ENCODE data around the gene SLC22A1. TPM values are rescaled to one million over a fixed set of nuclear protein-coding genes. Genes with fewer than 3 reads are reported as not detected.
"Not testable (repeated sequence)": the region's sequence is repeated elsewhere in the genome, so short reads cannot be mapped to it uniquely, and the experiment has no call there.

The SLC22A1 gene
- total RNA-seq, 2 donors from 2014 or later = 0.21 to 0.45 TPM

DNA sequence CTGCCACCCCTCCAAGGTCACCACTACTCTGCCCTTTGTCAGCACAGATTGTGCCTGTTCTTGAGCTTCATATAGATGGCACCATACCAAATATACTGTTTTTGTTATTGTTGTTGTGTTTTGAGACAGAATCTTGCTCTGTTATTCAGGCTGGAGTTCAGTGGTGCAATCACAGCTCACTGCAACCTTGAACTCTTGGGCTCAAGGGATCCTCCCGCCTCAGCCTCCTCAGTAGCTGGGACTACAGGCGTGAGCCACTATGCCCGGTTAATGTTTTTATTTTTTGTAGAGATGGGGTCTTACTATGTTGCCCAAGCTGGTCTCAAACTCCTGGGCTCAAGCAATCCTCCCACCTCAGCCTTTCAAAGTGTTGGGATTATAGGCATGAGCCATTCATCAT is 18.9 kb downstream of the SLC22A1 start:
- H3K4me1 Mint-ChIP-seq; DNase-seq; H3K27ac Mint-ChIP-seq; H3K4me3 Mint-ChIP-seq; H3K9me3 ChIP-seq (ENCODE audit: control insufficient read depth, low read length, poor library complexity, severe bottlenecking); ATAC-seq; H3K36me3 Mint-ChIP-seq (ENCODE audit: low read depth): not testable (repeated sequence)
- peaks cover 10% of the 10 kb centered on the region for H3K27me3 Mint-ChIP-seq

DNA sequence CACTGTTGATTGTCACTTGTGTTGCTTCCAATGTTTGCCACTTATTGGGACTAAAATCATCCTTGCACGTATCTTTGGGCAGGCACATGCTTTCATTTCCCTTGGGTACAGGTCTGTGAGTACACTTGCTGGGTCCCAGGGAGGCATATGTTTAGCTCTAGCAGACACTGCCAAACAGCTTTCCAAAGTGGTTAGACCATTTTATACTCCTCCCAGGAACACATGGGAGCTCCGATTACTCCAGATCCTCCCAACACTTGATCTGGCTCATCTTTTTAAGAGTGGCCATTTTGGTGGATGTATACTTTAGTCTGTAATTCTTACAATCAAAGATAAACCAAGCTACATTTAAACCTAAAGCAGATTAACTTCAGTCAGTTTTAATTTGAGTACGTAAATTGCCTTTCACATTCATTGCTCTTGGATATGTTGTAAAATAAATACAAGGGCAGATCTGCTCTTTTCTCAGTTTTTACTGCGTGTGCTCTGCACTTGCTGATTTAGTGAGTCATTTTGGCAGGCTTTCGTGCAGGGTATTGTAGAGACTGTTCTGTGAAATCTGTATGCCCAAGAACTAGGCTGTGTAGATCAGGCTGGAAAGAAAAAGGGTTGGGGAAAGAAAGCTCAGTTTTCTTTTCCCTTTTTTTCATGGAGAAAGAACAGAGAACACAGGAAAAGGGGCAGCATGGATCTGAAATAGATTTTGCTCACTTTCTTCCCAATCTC is 19.5 kb downstream of the SLC22A1 start:
- H3K4me3 Mint-ChIP-seq = no peak overlapping the region
- peaks cover 7% of the 10 kb centered on the region for H3K4me1 Mint-ChIP-seq
- no peak for DNase-seq
- H3K27ac Mint-ChIP-seq = no peak overlapping the region
- H3K27me3 Mint-ChIP-seq = peaks cover 10% of the 10 kb centered on the region
- no peaks in the 10 kb centered on the region for H3K9me3 ChIP-seq (ENCODE audit: control insufficient read depth, low read length, poor library complexity, severe bottlenecking)
- peaks cover 3% of the 10 kb centered on the region for H3K36me3 Mint-ChIP-seq (ENCODE audit: low read depth)
- no peak for ATAC-seq

DNA sequence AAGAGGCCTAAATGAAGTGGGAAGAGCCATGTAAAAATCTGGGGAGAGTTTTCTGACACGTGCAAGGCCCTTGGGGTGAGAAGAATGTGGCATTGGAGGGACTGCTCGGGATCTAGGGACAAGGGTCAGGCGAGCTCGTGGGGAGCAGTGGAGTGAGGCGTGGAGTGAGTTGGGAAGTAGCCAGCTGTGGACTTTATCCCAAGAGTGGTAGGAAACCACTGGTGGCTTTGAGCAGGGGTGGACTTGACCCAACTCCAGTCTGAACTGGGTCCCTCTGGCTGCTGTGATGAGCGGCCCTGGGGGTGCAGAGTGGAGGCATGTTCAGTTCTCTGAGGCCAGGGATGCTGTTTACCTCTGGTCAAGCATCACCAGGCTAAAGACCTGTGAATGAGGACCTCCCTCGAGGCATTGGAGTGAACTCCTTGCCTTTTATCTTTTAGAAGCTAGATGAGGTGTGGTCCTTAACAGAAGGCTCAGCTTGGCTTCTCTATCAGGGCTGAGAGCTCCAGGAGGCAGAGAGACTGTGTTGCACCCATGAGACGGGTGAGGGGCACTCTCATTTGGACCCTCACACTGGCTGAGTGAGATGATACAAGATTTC is 20.6 kb downstream of the SLC22A1 start:
- H3K4me3 Mint-ChIP-seq = no peak overlapping the region
- no peak for ATAC-seq
- peaks cover 16% of the 10 kb centered on the region for H3K27me3 Mint-ChIP-seq
- peak overlapping the region; percentile 37 for H3K27ac Mint-ChIP-seq
- H3K4me1 Mint-ChIP-seq = peaks cover 9% of the 10 kb centered on the region
- no peak for DNase-seq
- H3K36me3 Mint-ChIP-seq (ENCODE audit: low read depth) = peaks cover 3% of the 10 kb centered on the region
- no peaks in the 10 kb centered on the region for H3K9me3 ChIP-seq (ENCODE audit: control insufficient read depth, low read length, poor library complexity, severe bottlenecking)

DNA sequence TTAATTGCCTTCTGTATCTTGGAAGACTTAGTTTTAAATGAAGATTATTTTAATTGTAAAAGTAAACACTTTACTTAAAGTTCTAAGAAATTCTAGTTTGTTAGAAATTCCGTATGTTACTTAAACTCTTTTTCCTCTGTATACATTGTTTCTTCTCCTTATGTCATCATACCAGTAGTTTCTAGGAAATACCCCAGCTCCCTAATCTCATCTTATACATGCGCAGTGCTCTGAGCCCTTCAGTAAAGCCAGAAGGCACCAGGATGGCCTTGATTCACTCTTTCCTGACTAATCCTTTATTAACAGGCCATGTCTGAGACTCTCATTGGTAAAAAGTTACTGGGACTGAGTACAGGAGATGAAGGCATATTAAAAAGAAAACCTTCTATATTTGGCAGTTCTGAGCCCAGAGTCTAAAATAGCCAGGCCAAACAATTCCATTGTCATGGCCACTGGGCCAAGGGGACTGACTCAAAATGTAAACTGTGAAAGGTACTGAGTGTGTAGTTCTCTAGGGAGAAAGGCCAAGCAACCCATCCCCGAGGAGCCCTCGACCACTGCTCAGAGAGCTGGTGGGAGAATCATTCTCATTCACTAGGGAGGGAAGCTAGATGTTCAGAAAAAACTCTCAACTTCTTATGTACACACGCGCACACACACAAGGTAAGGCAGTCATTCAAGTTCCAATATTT is 25.0 kb downstream of the SLC22A1 start:
- Mint-ChIP-seq H3K27me3 (peaks cover 23% of the 10 kb centered on the region), H3K36me3 (ENCODE audit: low read depth) (peaks cover 10% of the 10 kb centered on the region), H3K4me3 (no peak overlapping the region), H3K27ac (no peak overlapping the region), H3K4me1 (peaks cover 2% of the 10 kb centered on the region)
- H3K9me3 ChIP-seq (ENCODE audit: control insufficient read depth, low read length, poor library complexity, severe bottlenecking) = no peaks in the 10 kb centered on the region
- no peak for ATAC-seq
- DNase-seq = no peak

DNA sequence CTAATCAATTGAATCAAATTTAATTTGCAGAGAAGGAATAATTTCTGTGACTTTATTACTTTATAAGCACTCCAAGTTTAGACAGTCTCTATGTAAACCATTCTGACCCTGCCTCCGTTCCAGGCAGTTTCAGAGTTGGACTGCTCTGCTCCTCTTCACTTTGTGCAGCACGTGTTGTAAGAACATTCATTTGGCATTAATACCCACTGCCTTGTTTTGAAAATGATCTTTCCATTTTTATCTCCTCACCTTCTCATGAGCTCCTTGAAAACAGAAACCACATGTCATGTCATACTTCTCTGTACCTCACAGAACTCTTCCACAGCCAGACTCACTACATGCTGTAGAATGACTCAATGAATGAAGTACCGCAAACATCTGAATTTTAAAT is 25.5 kb downstream of the SLC22A1 start:
- no peaks in the 10 kb centered on the region for H3K9me3 ChIP-seq (ENCODE audit: control insufficient read depth, low read length, poor library complexity, severe bottlenecking)
- peaks cover 21% of the 10 kb centered on the region for H3K27me3 Mint-ChIP-seq
- H3K27ac Mint-ChIP-seq = no peak overlapping the region
- DNase-seq = no peak
- H3K36me3 Mint-ChIP-seq (ENCODE audit: low read depth) = peaks cover 7% of the 10 kb centered on the region
- no peak overlapping the region for H3K4me3 Mint-ChIP-seq
- H3K4me1 Mint-ChIP-seq = peaks cover 2% of the 10 kb centered on the region
- ATAC-seq = no peak

DNA sequence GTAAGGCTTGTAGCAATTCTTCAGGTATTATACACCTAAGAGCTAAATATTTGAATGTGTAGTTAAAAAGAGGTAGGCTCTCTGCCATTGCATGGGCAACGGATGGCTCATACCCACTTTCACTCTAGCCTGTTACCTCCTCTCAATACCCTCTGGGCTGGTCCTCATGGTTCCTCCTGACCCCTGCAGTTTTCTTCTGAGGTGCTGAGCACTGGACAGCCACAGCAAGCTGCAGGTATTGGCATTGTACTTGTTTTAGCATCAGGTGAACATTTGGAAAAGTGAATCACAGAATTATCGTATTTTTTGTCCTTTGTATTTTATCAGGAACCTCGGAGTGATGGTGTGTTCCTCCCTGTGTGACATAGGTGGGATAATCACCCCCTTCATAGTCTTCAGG is 32.9 kb downstream of the SLC22A1 start:
- Mint-ChIP-seq H3K36me3 (ENCODE audit: low read depth) (no peaks in the 10 kb centered on the region), H3K4me3 (no peak overlapping the region), H3K4me1 (no peaks in the 10 kb centered on the region), H3K27ac (no peak overlapping the region), H3K27me3 (no peaks in the 10 kb centered on the region)
- ATAC-seq (no peak), DNase-seq (no peak)
- H3K9me3 ChIP-seq (ENCODE audit: control insufficient read depth, low read length, poor library complexity, severe bottlenecking) = no peaks in the 10 kb centered on the region

DNA sequence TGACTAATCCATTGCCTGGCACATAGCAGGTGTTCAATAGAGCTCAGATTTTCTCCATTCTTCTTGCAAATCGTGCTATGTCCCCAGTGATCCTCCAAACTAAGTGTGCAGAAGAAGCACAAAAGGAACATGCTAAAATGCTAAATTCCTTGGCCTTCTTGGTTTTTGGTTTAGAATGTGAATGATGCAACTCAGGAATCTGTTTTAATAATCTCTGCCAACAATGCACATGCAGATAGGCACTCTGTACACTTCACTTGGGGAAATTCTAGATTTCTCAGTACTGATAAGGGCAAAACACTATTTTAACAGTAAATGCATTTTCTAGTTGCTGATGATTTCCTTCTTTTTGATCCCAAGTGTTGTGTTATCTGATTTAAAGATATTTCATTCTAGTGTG is 35.2 kb downstream of the SLC22A1 start:
- no peaks in the 10 kb centered on the region for H3K9me3 ChIP-seq (ENCODE audit: control insufficient read depth, low read length, poor library complexity, severe bottlenecking)
- no peaks in the 10 kb centered on the region for H3K4me1 Mint-ChIP-seq
- DNase-seq (no peak), ATAC-seq (no peak)
- no peak overlapping the region for H3K27ac Mint-ChIP-seq
- no peaks in the 10 kb centered on the region for H3K36me3 Mint-ChIP-seq (ENCODE audit: low read depth)
- H3K4me3 Mint-ChIP-seq = no peak overlapping the region
- H3K27me3 Mint-ChIP-seq = peaks cover 10% of the 10 kb centered on the region

DNA sequence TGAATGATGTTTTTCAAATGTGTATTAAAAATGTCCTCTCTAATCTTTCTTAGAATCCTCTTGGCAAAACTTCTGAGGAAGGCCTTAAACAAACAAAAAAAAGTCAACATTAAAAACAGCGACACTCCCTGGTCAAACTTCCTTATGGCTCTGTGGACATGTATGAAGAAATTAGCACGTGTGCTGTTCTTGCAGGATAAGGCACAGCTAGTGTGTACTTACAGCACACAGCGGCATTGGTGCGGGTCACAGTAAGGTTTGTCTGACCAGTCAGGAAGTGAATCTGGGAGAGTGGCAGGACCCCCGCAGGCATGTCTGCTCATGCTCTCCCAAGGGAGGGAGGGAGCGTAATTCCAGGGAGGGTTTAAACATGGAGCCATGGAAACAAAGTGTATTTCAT is 38.8 kb downstream of the SLC22A1 start:
- DNase-seq (no peak), ATAC-seq (no peak)
- H3K4me1 Mint-ChIP-seq = peaks cover 2% of the 10 kb centered on the region

DNA sequence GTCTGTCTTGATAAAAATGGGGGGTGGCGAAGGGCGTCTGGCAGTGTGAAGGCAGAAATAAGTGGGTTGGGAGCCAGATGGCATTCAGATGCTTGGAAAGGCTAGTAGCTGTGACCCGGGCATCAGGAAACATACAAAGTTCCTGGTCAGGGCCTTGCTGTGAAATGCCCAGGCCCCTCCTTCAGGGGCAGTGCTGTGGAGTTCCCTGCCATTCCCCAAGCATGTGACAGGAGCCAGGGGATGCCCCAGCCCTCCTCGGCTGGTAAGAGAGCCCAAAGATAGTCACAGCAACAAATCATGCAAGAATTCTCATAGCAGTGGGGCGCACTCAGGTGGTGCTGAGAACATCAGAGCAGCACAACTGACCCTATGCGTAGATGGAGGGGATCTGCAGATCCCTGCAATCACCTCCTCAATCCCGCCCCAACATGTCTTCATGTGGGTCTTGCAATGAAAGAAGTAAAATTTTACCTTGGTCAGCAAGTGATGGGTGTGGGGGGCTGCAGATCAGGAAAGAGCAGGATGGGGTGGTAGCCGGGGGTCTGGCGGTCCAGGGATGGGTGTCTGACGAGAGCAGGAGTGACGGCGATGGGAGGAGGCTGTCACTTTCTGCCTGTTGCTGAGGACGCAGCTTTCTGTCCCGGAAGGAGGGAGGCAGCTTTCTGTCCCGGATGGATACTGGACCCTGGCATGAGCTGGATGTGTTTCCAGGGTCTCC is 39.5 kb downstream of the SLC22A1 start:
- H3K27me3 Mint-ChIP-seq = peaks cover 23% of the 10 kb centered on the region
- H3K9me3 ChIP-seq (ENCODE audit: control insufficient read depth, low read length, poor library complexity, severe bottlenecking) = no peaks in the 10 kb centered on the region
- ATAC-seq (no peak), DNase-seq (no peak)
- H3K4me3 Mint-ChIP-seq = no peak overlapping the region
- no peak overlapping the region for H3K27ac Mint-ChIP-seq
- H3K36me3 Mint-ChIP-seq (ENCODE audit: low read depth) = no peaks in the 10 kb centered on the region
- peaks cover 2% of the 10 kb centered on the region for H3K4me1 Mint-ChIP-seq

More for the DNA sequence above, 38.8 kb downstream of the SLC22A1 start:
- no peak overlapping the region for H3K27ac Mint-ChIP-seq
- H3K36me3 Mint-ChIP-seq (ENCODE audit: low read depth) = no peaks in the 10 kb centered on the region
- H3K9me3 ChIP-seq (ENCODE audit: control insufficient read depth, low read length, poor library complexity, severe bottlenecking) = no peaks in the 10 kb centered on the region
- H3K4me3 Mint-ChIP-seq = no peak overlapping the region
- peaks cover 22% of the 10 kb centered on the region for H3K27me3 Mint-ChIP-seq

DNA sequence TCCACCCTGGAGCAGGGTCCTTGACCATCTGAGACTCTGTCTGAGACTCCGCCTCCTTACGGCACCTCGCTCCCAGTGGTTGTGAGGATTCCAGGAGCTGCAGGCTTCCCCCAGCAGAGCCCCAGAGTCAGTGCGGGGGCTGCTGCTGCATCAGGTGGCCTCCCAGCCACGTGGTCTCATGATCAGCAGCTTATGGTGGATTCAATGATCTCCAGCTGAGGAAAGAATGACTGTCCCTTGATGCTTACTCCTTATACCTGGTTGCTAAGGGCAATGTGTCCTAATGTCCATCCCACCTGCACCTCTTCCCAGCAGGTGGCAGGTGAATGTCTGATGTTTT is 40.0 kb downstream of the SLC22A1 start:
- H3K27me3 Mint-ChIP-seq = peaks cover 28% of the 10 kb centered on the region
- peaks cover 2% of the 10 kb centered on the region for H3K4me1 Mint-ChIP-seq
- ATAC-seq (no peak), DNase-seq (no peak)
- H3K9me3 ChIP-seq (ENCODE audit: control insufficient read depth, low read length, poor library complexity, severe bottlenecking) = no peaks in the 10 kb centered on the region
- H3K4me3 Mint-ChIP-seq = no peak overlapping the region
- H3K36me3 Mint-ChIP-seq (ENCODE audit: low read depth) = no peaks in the 10 kb centered on the region
- H3K27ac Mint-ChIP-seq = no peak overlapping the region

DNA sequence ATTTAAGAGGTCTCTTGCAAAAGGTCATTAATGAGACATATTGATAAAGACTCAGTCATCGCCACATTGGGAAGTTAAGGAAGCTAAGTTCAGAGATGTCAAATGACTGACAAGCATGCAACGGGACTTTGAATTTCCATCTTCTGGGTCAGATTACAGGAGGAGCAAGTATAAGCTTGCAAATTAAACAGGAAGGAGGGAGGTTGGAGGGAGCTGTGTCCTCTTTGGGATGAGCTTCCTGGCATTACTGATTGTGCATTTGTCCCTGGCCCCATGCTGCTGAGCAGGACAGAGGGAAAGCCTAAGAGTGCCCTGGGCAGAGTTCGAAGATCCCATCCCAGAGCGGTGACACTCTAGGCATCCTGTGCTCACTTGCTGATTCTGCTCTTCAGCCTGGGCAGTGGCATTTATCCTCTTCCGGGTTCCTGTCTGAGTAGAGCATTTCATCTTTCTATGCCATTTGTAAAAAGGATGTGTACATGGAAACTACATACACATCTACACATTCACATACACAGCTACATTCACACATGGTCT is 40.5 kb downstream of the SLC22A1 start:
- Mint-ChIP-seq H3K27ac (no peak overlapping the region), H3K4me3 (no peak overlapping the region), H3K4me1 (peaks cover 2% of the 10 kb centered on the region), H3K27me3 (peaks cover 33% of the 10 kb centered on the region), H3K36me3 (ENCODE audit: low read depth) (no peaks in the 10 kb centered on the region)
- DNase-seq (no peak), ATAC-seq (no peak)
- no peaks in the 10 kb centered on the region for H3K9me3 ChIP-seq (ENCODE audit: control insufficient read depth, low read length, poor library complexity, severe bottlenecking)

DNA sequence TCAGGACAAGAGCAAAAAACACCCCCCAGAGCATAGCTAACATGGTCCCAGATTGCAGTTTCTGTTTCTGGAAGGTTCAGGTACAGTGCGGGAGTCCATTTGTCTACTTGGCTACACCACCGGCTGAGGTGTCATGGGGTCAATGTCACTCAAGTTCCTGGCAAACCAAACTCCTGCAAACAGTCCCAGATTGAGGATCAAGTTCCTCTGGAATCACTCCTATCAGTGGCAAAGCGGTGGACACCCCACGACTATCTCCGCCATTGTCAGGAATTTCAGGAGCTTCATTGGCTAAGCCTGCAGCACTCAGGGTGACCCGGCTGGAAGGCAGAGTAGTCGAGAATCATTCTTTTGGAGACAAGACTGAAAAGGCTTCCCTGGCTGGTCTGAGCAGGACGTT is 41.8 kb downstream of the SLC22A1 start:
- DNase-seq (no peak), ATAC-seq (no peak)
- no peaks in the 10 kb centered on the region for H3K9me3 ChIP-seq (ENCODE audit: control insufficient read depth, low read length, poor library complexity, severe bottlenecking)
- H3K27ac Mint-ChIP-seq = no peak overlapping the region
- H3K36me3 Mint-ChIP-seq (ENCODE audit: low read depth) = no peaks in the 10 kb centered on the region
- H3K27me3 Mint-ChIP-seq = peaks cover 33% of the 10 kb centered on the region
- H3K4me3 Mint-ChIP-seq = no peak overlapping the region
- H3K4me1 Mint-ChIP-seq = peaks cover 2% of the 10 kb centered on the region

DNA sequence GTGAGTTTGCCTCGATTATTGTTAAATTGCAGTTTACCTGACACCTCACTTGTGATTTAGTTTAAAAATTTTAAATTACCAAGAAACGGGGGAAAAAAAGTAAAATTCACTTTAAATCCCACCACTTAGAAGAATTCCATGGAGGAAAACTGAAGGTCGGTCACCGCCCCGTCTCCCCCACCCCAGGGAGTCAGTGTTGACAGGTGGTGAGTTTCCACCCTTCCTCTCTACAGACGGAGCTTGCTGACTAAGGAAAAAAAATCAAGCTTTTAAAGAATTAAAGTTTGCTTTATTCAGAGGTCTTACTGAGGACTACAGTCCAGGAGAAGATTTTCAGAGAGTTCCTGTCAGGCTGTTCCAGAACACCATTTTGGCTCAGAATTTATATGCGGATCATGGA is 42.3 kb downstream of the SLC22A1 start:
- H3K9me3 ChIP-seq (ENCODE audit: control insufficient read depth, low read length, poor library complexity, severe bottlenecking) = no peaks in the 10 kb centered on the region
- no peak overlapping the region for H3K4me3 Mint-ChIP-seq
- no peak overlapping the region for H3K27ac Mint-ChIP-seq
- H3K36me3 Mint-ChIP-seq (ENCODE audit: low read depth) = no peaks in the 10 kb centered on the region
- peaks cover 2% of the 10 kb centered on the region for H3K4me1 Mint-ChIP-seq
- DNase-seq (no peak), ATAC-seq (no peak)
- peaks cover 33% of the 10 kb centered on the region for H3K27me3 Mint-ChIP-seq
